ENCODE data around the gene SERTAD2.

Gene SERTAD2

DNA sequence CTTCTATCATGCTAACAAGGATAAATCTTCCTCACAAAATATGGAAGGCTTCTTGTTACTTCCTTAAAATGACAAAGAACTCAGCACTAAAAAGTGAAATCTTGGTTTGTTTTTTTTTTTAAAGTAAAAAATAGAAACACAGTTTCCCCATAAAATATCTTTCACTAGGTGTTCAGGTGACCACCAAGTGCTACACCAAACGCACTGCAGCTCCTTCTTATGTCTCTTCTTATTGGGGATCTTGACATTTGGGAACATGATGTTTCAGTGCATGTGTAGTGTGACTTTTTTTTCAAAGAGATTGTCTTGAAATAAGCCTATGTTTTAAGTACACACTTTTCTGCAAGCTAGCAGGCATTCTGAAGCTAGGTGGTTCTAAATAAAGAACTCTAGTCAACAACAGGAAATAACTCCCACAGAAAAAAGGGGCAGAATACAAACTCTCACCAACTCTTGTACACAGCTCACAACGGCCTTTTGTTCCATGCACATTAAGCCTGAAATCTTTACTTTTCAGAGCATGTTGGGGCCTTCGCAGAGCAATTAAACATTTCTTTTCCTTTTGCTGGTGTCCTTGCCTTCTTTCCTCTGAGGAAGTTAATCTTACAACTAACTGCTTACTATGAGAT lies 13.2 kb upstream of the SERTAD2 start:
- H3K9ac ChIP-seq (ENCODE audit: low read length) = no peak overlapping the region
- no peaks in the 10 kb centered on the region for H3K79me2 ChIP-seq (ENCODE audit: low read length)
- H3K9me3 ChIP-seq (ENCODE audit: insufficient read depth, low read length) = no peaks in the 10 kb centered on the region
- no peaks in the 10 kb centered on the region for H3K36me3 ChIP-seq (replicated peaks; ENCODE audit: low read depth, low read length)
- peaks cover 7% of the 10 kb centered on the region for H3K4me1 ChIP-seq (ENCODE audit: low read length)
- no peaks in the 10 kb centered on the region for H3K27me3 ChIP-seq (ENCODE audit: low read depth, low read length)
- no peak overlapping the region for H3K4me3 ChIP-seq (ENCODE audit: low read length)
- no peak overlapping the region for H2AFZ ChIP-seq (ENCODE audit: low read depth, low read length)
- H4K20me1 ChIP-seq (ENCODE audit: insufficient read depth, low read length) = no peaks in the 10 kb centered on the region
- no peak overlapping the region for H3K27ac ChIP-seq (ENCODE audit: low read length)
- TF ChIP-seq EZH2phosphoT487 (IDR thresholded peaks at IDR 0.05; ENCODE audit: low read depth) = no peak
- TF ChIP-seq, protein P1, sequence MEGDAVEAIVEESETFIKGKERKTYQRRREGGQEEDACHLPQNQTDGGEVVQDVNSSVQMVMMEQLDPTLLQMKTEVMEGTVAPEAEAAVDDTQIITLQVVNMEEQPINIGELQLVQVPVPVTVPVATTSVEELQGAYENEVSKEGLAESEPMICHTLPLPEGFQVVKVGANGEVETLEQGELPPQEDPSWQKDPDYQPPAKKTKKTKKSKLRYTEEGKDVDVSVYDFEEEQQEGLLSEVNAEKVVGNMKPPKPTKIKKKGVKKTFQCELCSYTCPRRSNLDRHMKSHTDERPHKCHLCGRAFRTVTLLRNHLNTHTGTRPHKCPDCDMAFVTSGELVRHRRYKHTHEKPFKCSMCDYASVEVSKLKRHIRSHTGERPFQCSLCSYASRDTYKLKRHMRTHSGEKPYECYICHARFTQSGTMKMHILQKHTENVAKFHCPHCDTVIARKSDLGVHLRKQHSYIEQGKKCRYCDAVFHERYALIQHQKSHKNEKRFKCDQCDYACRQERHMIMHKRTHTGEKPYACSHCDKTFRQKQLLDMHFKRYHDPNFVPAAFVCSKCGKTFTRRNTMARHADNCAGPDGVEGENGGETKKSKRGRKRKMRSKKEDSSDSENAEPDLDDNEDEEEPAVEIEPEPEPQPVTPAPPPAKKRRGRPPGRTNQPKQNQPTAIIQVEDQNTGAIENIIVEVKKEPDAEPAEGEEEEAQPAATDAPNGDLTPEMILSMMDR (IDR thresholded peaks at IDR 0.05; ENCODE audit: low read depth, low read length) = no peak
- H3K4me2 ChIP-seq (ENCODE audit: low read length) = no peak overlapping the region

DNA sequence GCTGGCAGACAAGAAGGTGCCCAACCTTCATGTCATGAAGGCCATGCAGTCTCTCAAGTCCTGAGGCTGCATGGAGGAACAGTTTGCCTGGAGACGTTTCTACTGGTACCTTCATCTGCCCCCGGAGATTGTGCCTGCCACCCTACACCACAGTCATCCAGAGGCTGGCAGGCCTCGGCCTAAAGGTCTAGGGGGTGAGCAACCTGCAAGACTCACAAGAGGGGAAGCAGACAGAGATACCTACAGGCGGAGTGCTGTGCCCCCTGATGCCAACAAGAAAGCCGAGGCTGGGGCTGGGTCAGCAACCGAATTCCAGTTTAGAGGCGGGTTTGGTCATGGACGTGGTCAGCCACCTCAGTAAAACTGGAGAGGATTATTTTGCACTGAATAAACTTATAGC lies 12.0 kb upstream of the SERTAD2 start:
- Histone ChIP-seq H3K4me2 (ENCODE audit: low read length) (no peak overlapping the region), H3K27ac (ENCODE audit: low read length) (no peak overlapping the region), H3K36me3 (replicated peaks; ENCODE audit: low read depth, low read length) (no peaks in the 10 kb centered on the region), H3K9ac (ENCODE audit: low read length) (no peak overlapping the region), H3K27me3 (ENCODE audit: low read depth, low read length) (no peaks in the 10 kb centered on the region), H4K20me1 (ENCODE audit: insufficient read depth, low read length) (no peaks in the 10 kb centered on the region), H3K4me1 (ENCODE audit: low read length) (peaks cover 18% of the 10 kb centered on the region), H2AFZ (ENCODE audit: low read depth, low read length) (no peak overlapping the region), H3K9me3 (ENCODE audit: insufficient read depth, low read length) (no peaks in the 10 kb centered on the region), H3K79me2 (ENCODE audit: low read length) (no peaks in the 10 kb centered on the region), H3K4me3 (ENCODE audit: low read length) (no peak overlapping the region)
- TF ChIP-seq EZH2phosphoT487 (IDR thresholded peaks at IDR 0.05; ENCODE audit: low read depth) = no peak
- TF ChIP-seq, protein P1 (IDR thresholded peaks at IDR 0.05; ENCODE audit: low read depth, low read length) = no peak

GRCh38 chr2:64663402-64663801 lies 9.7 kb upstream of the SERTAD2 start:
- no peaks in the 10 kb centered on the region for H3K79me2 ChIP-seq (ENCODE audit: low read length)

DNA sequence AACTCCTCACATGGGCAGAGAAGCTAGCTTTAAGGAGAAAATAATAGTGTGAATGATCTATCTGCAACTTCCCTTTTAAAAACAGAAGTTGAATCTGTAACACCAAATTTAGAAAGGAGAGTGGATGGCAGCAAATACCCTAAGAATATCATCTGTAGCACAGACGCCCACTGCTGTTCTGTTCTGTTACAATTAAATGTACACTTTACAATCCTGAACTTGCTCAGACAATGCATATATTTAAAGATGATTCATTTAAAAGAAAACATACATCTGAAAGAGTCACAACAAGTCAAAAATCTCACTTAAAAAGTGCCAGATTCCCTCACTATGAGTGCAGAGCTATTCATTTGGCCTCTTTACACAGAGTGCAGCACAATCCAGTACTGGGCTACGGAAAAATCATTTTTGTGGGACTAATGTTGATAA lies 8.0 kb upstream of the SERTAD2 start:
- no peak for TF ChIP-seq EZH2phosphoT487 (IDR thresholded peaks at IDR 0.05; ENCODE audit: low read depth)
- TF ChIP-seq, protein P1 (IDR thresholded peaks at IDR 0.05; ENCODE audit: low read depth, low read length) = peak; percentile 49
- Histone ChIP-seq H3K27ac (ENCODE audit: low read length) (peak overlapping the region; percentile 61), H3K9me3 (ENCODE audit: insufficient read depth, low read length) (peaks cover 3% of the 10 kb centered on the region; the same call in 1 of the 2 replicates), H3K4me1 (ENCODE audit: low read length) (peaks cover 43% of the 10 kb centered on the region), H3K79me2 (ENCODE audit: low read length) (no peaks in the 10 kb centered on the region), H2AFZ (ENCODE audit: low read depth, low read length) (no peak overlapping the region; the same call in 1 of the 2 replicates), H3K9ac (ENCODE audit: low read length) (peak overlapping the region; percentile 38), H3K4me2 (ENCODE audit: low read length) (peak overlapping the region; percentile 49), H3K27me3 (ENCODE audit: low read depth, low read length) (no peaks in the 10 kb centered on the region), H4K20me1 (ENCODE audit: insufficient read depth, low read length) (no peaks in the 10 kb centered on the region), H3K4me3 (ENCODE audit: low read length) (peak overlapping the region; percentile 10), H3K36me3 (replicated peaks; ENCODE audit: low read depth, low read length) (no peaks in the 10 kb centered on the region)

More at GRCh38 chr2:64663402-64663801, 9.7 kb upstream of the SERTAD2 start:
- H4K20me1 ChIP-seq (ENCODE audit: insufficient read depth, low read length) = no peaks in the 10 kb centered on the region
- no peaks in the 10 kb centered on the region for H3K27me3 ChIP-seq (ENCODE audit: low read depth, low read length)
- no peak for TF ChIP-seq EZH2phosphoT487 (IDR thresholded peaks at IDR 0.05; ENCODE audit: low read depth)
- TF ChIP-seq, protein P1 (IDR thresholded peaks at IDR 0.05; ENCODE audit: low read depth, low read length) = no peak
- no peak overlapping the region for H3K27ac ChIP-seq (ENCODE audit: low read length)
- no peak overlapping the region for H3K9ac ChIP-seq (ENCODE audit: low read length)
- H2AFZ ChIP-seq (ENCODE audit: low read depth, low read length) = no peak overlapping the region
- H3K36me3 ChIP-seq (replicated peaks; ENCODE audit: low read depth, low read length) = no peaks in the 10 kb centered on the region
- H3K4me1 ChIP-seq (ENCODE audit: low read length) = peaks cover 26% of the 10 kb centered on the region
- no peak overlapping the region for H3K4me2 ChIP-seq (ENCODE audit: low read length)
- H3K4me3 ChIP-seq (ENCODE audit: low read length) = no peak overlapping the region
- 0 out of 2 replicates have a peak, but pooled peaks cover 3% of the 10 kb centered on the region for H3K9me3 ChIP-seq (ENCODE audit: insufficient read depth, low read length)

Measured in OCI-LY3 (cell line).